Stomach smooth muscle (tissue), 2 donors: Measurements from ENCODE around the gene TMEM59.
A peak's percentile ranks its signal among the peaks of the same experiment; 100 is the strongest.

ENCODE experiments used
- H3K27ac ChIP-seq: one replicate; pipeline ENCODE4 v1.7.0; 2013; ENCODE audit warnings: mild to moderate bottlenecking, low read length, inconsistent platforms
- H3K27me3 ChIP-seq, 2 donors: one replicate each; pipeline ENCODE4 v1.7.0; 2013; ENCODE audit warnings: low read length in 2 of 2; ENCODE audit not compliant: insufficient read depth in 2 of 2, control insufficient read depth in 1 of 2
- H3K36me3 ChIP-seq, 2 donors: one replicate each; pipeline ENCODE4 v1.7.0; 2013; ENCODE audit warnings: low read length in 2 of 2; ENCODE audit not compliant: control insufficient read depth in 2 of 2, insufficient read depth in 2 of 2
- H3K4me1 ChIP-seq: one replicate; pipeline ENCODE4 v1.7.0; 2013; ENCODE audit warnings: low read length; ENCODE audit not compliant: control insufficient read depth, insufficient read depth
- H3K4me3 ChIP-seq, 2 donors: one replicate each; pipeline ENCODE4 v1.7.0; 2013; ENCODE audit warnings: low read length in 2 of 2
- H3K9ac ChIP-seq, 2 donors: one replicate each; pipeline ENCODE4 v1.7.0; 2013; ENCODE audit warnings: low read length in 2 of 2, mild to moderate bottlenecking in 1 of 2
- H3K9me3 ChIP-seq, 2 donors: one replicate each; pipeline ENCODE4 v1.7.0; 2013; ENCODE audit warnings: low read length in 2 of 2; ENCODE audit not compliant: control insufficient read depth in 2 of 2
- donor health status: healthy.
- donor health status: Pancreatic carcinoma.

The TMEM59 gene

GRCh38 chr1:54088385-54088784, 35.4 kb upstream of the TMEM59 start:
- Histone ChIP-seq H3K27me3 (no peaks in the 10 kb centered on the region), H3K36me3 (peaks cover 0 to 2% of the 10 kb centered on the region in 2 donors), H3K4me3 (no peak overlapping the region), H3K9ac (no peak overlapping the region), H3K27ac (no peak overlapping the region), H3K9me3 (no peaks in the 10 kb centered on the region), H3K4me1 (no peaks in the 10 kb centered on the region)

GRCh38 chr1:54086754-54087153, 33.8 kb upstream of the TMEM59 start:
- no peaks in the 10 kb centered on the region for H3K27me3 ChIP-seq
- H3K36me3 ChIP-seq = no peaks in the 10 kb centered on the region
- no peak overlapping the region for H3K27ac ChIP-seq
- no peaks in the 10 kb centered on the region for H3K9me3 ChIP-seq
- H3K4me3 ChIP-seq = no peak overlapping the region
- H3K4me1 ChIP-seq = no peaks in the 10 kb centered on the region
- no peak overlapping the region for H3K9ac ChIP-seq

- Histone ChIP-seq H3K27ac (no peak overlapping the region), H3K9ac (no peak overlapping the region), H3K4me3 (no peak overlapping the region), H3K4me1 (no peaks in the 10 kb centered on the region), H3K27me3 (no peaks in the 10 kb centered on the region), H3K9me3 (no peaks in the 10 kb centered on the region), H3K36me3 (no peaks in the 10 kb centered on the region)
Measured at GRCh38 chr1:54084794-54085193, 31.8 kb upstream of the TMEM59 start.

- H3K27me3 ChIP-seq = no peaks in the 10 kb centered on the region
- H3K9me3 ChIP-seq = no peaks in the 10 kb centered on the region
- no peak overlapping the region for H3K4me3 ChIP-seq
- H3K36me3 ChIP-seq = no peaks in the 10 kb centered on the region
- no peak overlapping the region for H3K27ac ChIP-seq
- H3K9ac ChIP-seq = no peak overlapping the region
- no peaks in the 10 kb centered on the region for H3K4me1 ChIP-seq
Measured at GRCh38 chr1:54081306-54082270, 28.6 kb upstream of the TMEM59 start.

- Histone ChIP-seq H3K9ac (no peak overlapping the region), H3K36me3 (no peaks in the 10 kb centered on the region), H3K4me3 (no peak overlapping the region), H3K9me3 (no peaks in the 10 kb centered on the region), H3K27ac (no peak overlapping the region), H3K27me3 (no peaks in the 10 kb centered on the region), H3K4me1 (no peaks in the 10 kb centered on the region)
Measured at GRCh38 chr1:54080598-54081049, 27.6 kb upstream of the TMEM59 start.

- H3K9ac ChIP-seq = no peak overlapping the region
- no peak overlapping the region for H3K4me3 ChIP-seq
Measured at GRCh38 chr1:54077359-54077758, 24.4 kb upstream of the TMEM59 start.

GRCh38 chr1:54070171-54070837, 17.3 kb upstream of the TMEM59 start:
- Histone ChIP-seq H3K27me3 (no peaks in the 10 kb centered on the region), H3K9ac (no peak overlapping the region), H3K9me3 (no peaks in the 10 kb centered on the region), H3K36me3 (no peaks in the 10 kb centered on the region), H3K27ac (no peak overlapping the region), H3K4me3 (no peak overlapping the region), H3K4me1 (peaks cover 3% of the 10 kb centered on the region)

More at GRCh38 chr1:54077359-54077758, 24.4 kb upstream of the TMEM59 start:
- H3K9me3 ChIP-seq = no peaks in the 10 kb centered on the region
- H3K4me1 ChIP-seq = no peaks in the 10 kb centered on the region
- no peaks in the 10 kb centered on the region for H3K36me3 ChIP-seq
- H3K27me3 ChIP-seq = no peaks in the 10 kb centered on the region
- no peak overlapping the region for H3K27ac ChIP-seq

GRCh38 chr1:54069791-54070170, 16.8 kb upstream of the TMEM59 start:
- Histone ChIP-seq H3K9ac (no peak overlapping the region), H3K4me1 (peaks cover 3% of the 10 kb centered on the region), H3K27me3 (no peaks in the 10 kb centered on the region), H3K4me3 (no peak overlapping the region), H3K9me3 (no peaks in the 10 kb centered on the region), H3K27ac (no peak overlapping the region), H3K36me3 (no peaks in the 10 kb centered on the region)

- no peaks in the 10 kb centered on the region for H3K27me3 ChIP-seq
- no peaks in the 10 kb centered on the region for H3K4me1 ChIP-seq
- H3K4me3 ChIP-seq = no peak overlapping the region
- no peaks in the 10 kb centered on the region for H3K36me3 ChIP-seq
- no peak overlapping the region for H3K9ac ChIP-seq
- H3K9me3 ChIP-seq = no peaks in the 10 kb centered on the region
- no peak overlapping the region for H3K27ac ChIP-seq
Measured at GRCh38 chr1:54064299-54064698, 11.3 kb upstream of the TMEM59 start.

GRCh38 chr1:54054438-54054749, 1.4 kb upstream of the TMEM59 start:
- Histone ChIP-seq H3K4me3 (peak overlapping the region; percentile 93 to 100), H3K9me3 (no peaks in the 10 kb centered on the region), H3K36me3 (peaks cover 0 to 3% of the 10 kb centered on the region in 2 donors), H3K9ac (peak overlapping the region; percentile 91 to 100), H3K27me3 (no peaks in the 10 kb centered on the region), H3K27ac (no peak overlapping the region), H3K4me1 (peaks cover 24% of the 10 kb centered on the region)
